Liver (tissue), 9 donors: ENCODE measurements around the gene ZBED2. TPM values are rescaled to one million over a fixed set of nuclear protein-coding genes. Genes with fewer than 3 reads are reported as not detected.

Experiments
- DNase-seq: peaks from one replicate; pipeline ENCODE4 v3.0.0-alpha.2; 2017; ENCODE audit warnings: low spot score
- H3K27ac ChIP-seq, 2 donors: one replicate each; pipeline ENCODE4 v1.7.0; 2013; ENCODE audit warnings: inconsistent platforms in 2 of 2, low read length in 2 of 2, control low read depth in 1 of 2, low read depth in 1 of 2, mild to moderate bottlenecking in 1 of 2
- H3K27me3 ChIP-seq, 4 donors: one replicate each; pipeline versions ENCODE4 v1.6.1 to v1.7.0; 2013; ENCODE audit warnings: low read length in 3 of 4, inconsistent platforms in 1 of 4, mild to moderate bottlenecking in 1 of 4, moderate library complexity in 1 of 4; ENCODE audit not compliant: control insufficient read depth in 4 of 4, insufficient read depth in 4 of 4
- H3K36me3 ChIP-seq, 4 donors: one replicate each; pipeline versions ENCODE4 v1.6.1 to v1.7.0; 2013; ENCODE audit warnings: low read length in 3 of 4, mild to moderate bottlenecking in 3 of 4, low read depth in 1 of 4, moderate library complexity in 1 of 4; ENCODE audit not compliant: control insufficient read depth in 4 of 4, insufficient read depth in 3 of 4
- H3K4me1 ChIP-seq, 4 donors: one replicate each; pipeline versions ENCODE4 v1.6.1 to v1.7.0; 2013; ENCODE audit warnings: low read length in 3 of 4, mild to moderate bottlenecking in 3 of 4, moderate library complexity in 1 of 4; ENCODE audit not compliant: control insufficient read depth in 4 of 4, insufficient read depth in 4 of 4
- H3K4me3 ChIP-seq, 3 donors: one replicate each; pipeline versions ENCODE4 v1.6.1 to v1.7.0; 2013; ENCODE audit warnings: low read length in 3 of 3, control low read depth in 1 of 3, low read depth in 1 of 3, mild to moderate bottlenecking in 1 of 3
- H3K9ac ChIP-seq, 2 donors: one replicate each; pipeline ENCODE4 v1.7.0; 2013; ENCODE audit warnings: low read length in 2 of 2, mild to moderate bottlenecking in 2 of 2, moderate library complexity in 2 of 2, control low read depth in 1 of 2, low read depth in 1 of 2
- H3K9me3 ChIP-seq, 4 donors: one replicate each; pipeline versions ENCODE4 v1.6.1 to v1.7.0; 2013; ENCODE audit warnings: low read length in 3 of 4; ENCODE audit not compliant: control insufficient read depth in 4 of 4
- ATF3 ChIP-seq: IDR thresholded peaks from 2 replicates; pipeline ENCODE4 v1.6.1; 2016; ENCODE audit warnings: antibody characterized with exemption
- CTCF ChIP-seq: fragments of 150-350 bp; IDR thresholded peaks from 2 replicates; pipeline ENCODE4 v1.5.1; 2017; ENCODE audit warnings: improper control_type of control experiment, low read depth, low read length; ENCODE audit not compliant: missing input control
- EGR1 ChIP-seq, 2 donors: IDR thresholded peaks; 2 replicates each; pipeline ENCODE4 v1.6.1; 2016 to 2018; ENCODE audit warnings: antibody characterized with exemption in 2 of 2, low read depth in 2 of 2
- FOXA1 ChIP-seq: IDR thresholded peaks from 2 replicates; pipeline ENCODE4 v1.6.1; 2016; ENCODE audit warnings: antibody characterized with exemption
- FOXA2 ChIP-seq: IDR thresholded peaks from 2 replicates; pipeline ENCODE4 v1.6.1; 2016; ENCODE audit warnings: antibody characterized with exemption
- GABPA ChIP-seq, 2 donors: IDR thresholded peaks in 1 of 2; conservative IDR thresholded peaks in 1 of 2; 2 replicates each; pipeline ENCODE4 v1.6.1; 2016; ENCODE audit warnings: antibody characterized with exemption in 2 of 2, mild to moderate bottlenecking in 1 of 2, moderate library complexity in 1 of 2
- HNF4A ChIP-seq, 2 donors: conservative IDR thresholded peaks; 2 replicates each; pipeline ENCODE4 v1.6.1; 2016; ENCODE audit warnings: antibody characterized with exemption in 2 of 2, mild to moderate bottlenecking in 2 of 2
- HNF4G ChIP-seq: IDR thresholded peaks from 2 replicates; pipeline ENCODE4 v1.6.1; 2016; ENCODE audit warnings: antibody characterized with exemption
- JUND ChIP-seq, 2 donors: IDR thresholded peaks; 2 replicates each; pipeline ENCODE4 v1.6.1; 2016; ENCODE audit warnings: antibody characterized with exemption in 2 of 2
- MAX ChIP-seq: IDR thresholded peaks from 2 replicates; pipeline ENCODE4 v1.6.1; 2016; ENCODE audit warnings: antibody characterized with exemption
- NR2F2 ChIP-seq: IDR thresholded peaks from 2 replicates; pipeline ENCODE4 v1.6.1; 2016; ENCODE audit warnings: antibody characterized with exemption
- RAD21 ChIP-seq, 2 donors: IDR thresholded peaks; 2 replicates each; pipeline ENCODE4 v1.6.1; 2016; ENCODE audit warnings: antibody characterized with exemption in 2 of 2, mild to moderate bottlenecking in 2 of 2
- REST ChIP-seq: IDR thresholded peaks from 2 replicates; pipeline ENCODE4 v1.6.1; 2016; ENCODE audit warnings: antibody characterized with exemption, mild to moderate bottlenecking
- RXRA ChIP-seq, 2 donors: IDR thresholded peaks; 2 replicates each; pipeline ENCODE4 v1.6.1; 2017 to 2018; ENCODE audit warnings: antibody characterized with exemption in 2 of 2, mild to moderate bottlenecking in 1 of 2
- SP1 ChIP-seq: IDR thresholded peaks from 2 replicates; pipeline ENCODE4 v1.6.1; 2018; ENCODE audit warnings: antibody characterized with exemption, mild to moderate bottlenecking
- TAF1 ChIP-seq: conservative IDR thresholded peaks from 2 replicates; pipeline ENCODE4 v1.6.1; 2016; ENCODE audit warnings: antibody characterized with exemption, mild to moderate bottlenecking
- YY1 ChIP-seq: IDR thresholded peaks from 2 replicates; pipeline ENCODE4 v1.6.1; 2016; ENCODE audit warnings: antibody characterized with exemption, mild to moderate bottlenecking
- ZBTB33 ChIP-seq: IDR thresholded peaks from 2 replicates; pipeline ENCODE4 v1.6.1; 2016; ENCODE audit warnings: antibody characterized with exemption
- WGBS: extraction: QIAGEN DNeasy Blood & Tissue Kit; methylation state at CpG from one replicate; pipeline ENCODE4 v1.1.7; 2013; 5-methylcytosine and 5-hydroxymethylcytosine counted together
- polyA plus RNA-seq, 2 donors: library from polyadenylated mRNA; stranded (reverse) in 1 of 2; unstranded in 1 of 2; fragments of 200-250 nt in 1 of 2; fragments of >200 nt in 1 of 2; fragmentation: Nextera tagmentation in 1 of 2; extraction: Ambion mirVana in 1 of 2; gene quantifications; one replicate each; pipeline versions ENCODE4 v1.2.1 to v1.2.3, GENCODE V29; 2013 to 2015
- total RNA-seq, 2 donors: library from RNA; depleted of rRNA; stranded (reverse); fragments of >200 nt; gene quantifications; one replicate each; pipeline ENCODE4 v1.2.3, GENCODE V29; 2014
- donor health status: healthy.
- donor health status: healthy.
- donor health status: healthy.
- donor health status: healthy.
- donor health status: healthy.

Gene ZBED2
- total and polyA plus RNA-seq, 4 donors: not detected

GRCh38 chr3:111598552-111598951 lies 3.4 kb upstream of the ZBED2 start (continued):
- no peak for TF ChIP-seq HNF4G
- TF ChIP-seq GABPA (IDR thresholded peaks at IDR 0.05 in 1 of 2, conservative IDR thresholded peaks at IDR 0.05 in 1 of 2): no peak

- no peak overlapping the region for H3K4me3 ChIP-seq
- H3K9me3 ChIP-seq: no peaks in the 10 kb centered on the region
- no peaks in the 10 kb centered on the region for H3K36me3 ChIP-seq
- no peak for DNase-seq
- no peaks in the 10 kb centered on the region for H3K27me3 ChIP-seq
- no peak overlapping the region for H3K9ac ChIP-seq
- H3K4me1 ChIP-seq: no peaks in the 10 kb centered on the region
- WGBS: 47% methylated on average over 1 of the region's 1 CpG
- H3K27ac ChIP-seq: no peak overlapping the region
- TF ChIP-seq ATF3 (no peak), RAD21 (IDR thresholded peaks at IDR 0.05) (no peak), JUND (IDR thresholded peaks at IDR 0.05) (no peak), GABPA (IDR thresholded peaks at IDR 0.05 in 1 of 2, conservative IDR thresholded peaks at IDR 0.05 in 1 of 2) (no peak), FOXA2 (no peak), HNF4A (conservative IDR thresholded peaks at IDR 0.05) (no peak), EGR1 (IDR thresholded peaks at IDR 0.05; ENCODE audit: low read depth in 2 of 2) (no peak), REST (no peak), RXRA (IDR thresholded peaks at IDR 0.05) (no peak), TAF1 (no peak), NR2F2 (no peak), HNF4G (no peak), YY1 (no peak), SP1 (no peak), ZBTB33 (no peak), CTCF (no peak), MAX (no peak), FOXA1 (no peak)
Observed at GRCh38 chr3:111598139-111598538, 3.0 kb upstream of the ZBED2 start.
